Measurements from ENCODE around the gene PRICKLE2. TPM values are rescaled to one million over a fixed set of nuclear protein-coding genes. Genes with fewer than 3 reads are reported as not detected.

Gene PRICKLE2
- total RNA-seq, 1 experiment from 2014 or later, result 9.6 TPM

GRCh38 chr3:64084640-64085039, 140.6 kb downstream of the PRICKLE2 start:
- BruUV-seq (replicated peaks), result no TSS peak
- intact Hi-C loops (cut with micrococcal nuclease), result no loop called here
- no peaks in the 10 kb centered on the region for H3K4me1 Mint-ChIP-seq (ENCODE audit: insufficient read depth, unreplicated experiment)
- DNase-seq (ENCODE audit: unreplicated experiment), result peak; percentile 10
- ChIA-PET POLR2A (interaction anchor here (0.6 kb wide), 1 partner anchor 1833 kb away, joined by 3 read pairs; no protein-coding TSS in a partner anchor), CTCF (no interaction called here)
- H3K4me3 Mint-ChIP-seq (ENCODE audit: unreplicated experiment), result no peak overlapping the region
- H3K27ac Mint-ChIP-seq (ENCODE audit: low read depth, unreplicated experiment), result no peak overlapping the region
- H3K9me3 Mint-ChIP-seq (ENCODE audit: unreplicated experiment), result peaks cover 20% of the 10 kb centered on the region
- H3K36me3 Mint-ChIP-seq (ENCODE audit: insufficient read depth, unreplicated experiment), result no peaks in the 10 kb centered on the region
- TF ChIP-seq CTCF (IDR thresholded peaks at IDR 0.05; ENCODE audit: unreplicated experiment), result no peak
- no peaks in the 10 kb centered on the region for H3K27me3 Mint-ChIP-seq (ENCODE audit: insufficient read depth, unreplicated experiment)

GRCh38 chr3:64083575-64083974, 141.7 kb downstream of the PRICKLE2 start:
- Mint-ChIP-seq H3K27me3 (ENCODE audit: insufficient read depth, unreplicated experiment) (no peaks in the 10 kb centered on the region), H3K36me3 (ENCODE audit: insufficient read depth, unreplicated experiment) (no peaks in the 10 kb centered on the region), H3K4me1 (ENCODE audit: insufficient read depth, unreplicated experiment) (no peaks in the 10 kb centered on the region), H3K9me3 (ENCODE audit: unreplicated experiment) (peaks cover 20% of the 10 kb centered on the region), H3K4me3 (ENCODE audit: unreplicated experiment) (no peak overlapping the region), H3K27ac (ENCODE audit: low read depth, unreplicated experiment) (peak overlapping the region; percentile 59)
- DNase-seq (ENCODE audit: unreplicated experiment), result no peak
- BruUV-seq (replicated peaks), result no TSS peak
- POLR2A ChIA-PET, result no interaction called here
- intact Hi-C loops (cut with micrococcal nuclease), result no loop called here
- CTCF ChIA-PET, result interaction anchor here (0.6 kb wide), 1 partner anchor 357 kb away, joined by 3 read pairs; no protein-coding TSS in a partner anchor
- TF ChIP-seq CTCF (IDR thresholded peaks at IDR 0.05; ENCODE audit: unreplicated experiment), result no peak

GRCh38 chr3:64082961-64083541, 142.2 kb downstream of the PRICKLE2 start:
- ChIA-PET POLR2A (interaction anchor here (0.7 kb wide), 1 partner anchor 9 kb away, joined by 3 read pairs; no protein-coding TSS in a partner anchor), CTCF (interaction anchor here (0.6 kb wide), 1 partner anchor 358 kb away, joined by 3 read pairs; no protein-coding TSS in a partner anchor)
- H3K27me3 Mint-ChIP-seq (ENCODE audit: insufficient read depth, unreplicated experiment), result no peaks in the 10 kb centered on the region
- H3K9me3 Mint-ChIP-seq (ENCODE audit: unreplicated experiment), result peaks cover 20% of the 10 kb centered on the region
- TF ChIP-seq CTCF (IDR thresholded peaks at IDR 0.05; ENCODE audit: unreplicated experiment), result no peak
- DNase-seq (ENCODE audit: unreplicated experiment), result no peak
- no peak overlapping the region for H3K4me3 Mint-ChIP-seq (ENCODE audit: unreplicated experiment)
- no peaks in the 10 kb centered on the region for H3K36me3 Mint-ChIP-seq (ENCODE audit: insufficient read depth, unreplicated experiment)
- BruUV-seq (replicated peaks), result no TSS peak
- peak overlapping the region; percentile 59 for H3K27ac Mint-ChIP-seq (ENCODE audit: low read depth, unreplicated experiment)
- intact Hi-C loops (cut with micrococcal nuclease), result no loop called here
- H3K4me1 Mint-ChIP-seq (ENCODE audit: insufficient read depth, unreplicated experiment), result no peaks in the 10 kb centered on the region

GRCh38 chr3:64082411-64082810, 142.9 kb downstream of the PRICKLE2 start:
- H3K4me3 Mint-ChIP-seq (ENCODE audit: unreplicated experiment), result no peak overlapping the region
- no peak for DNase-seq (ENCODE audit: unreplicated experiment)
- H3K4me1 Mint-ChIP-seq (ENCODE audit: insufficient read depth, unreplicated experiment), result no peaks in the 10 kb centered on the region
- intact Hi-C loops (cut with micrococcal nuclease), result no loop called here
- ChIA-PET CTCF (no interaction called here), POLR2A (interaction anchor here (0.6 to 0.7 kb wide), 2 partner anchors 9 to 70 kb away, joined by 3 read pairs; no protein-coding TSS in a partner anchor)
- H3K27me3 Mint-ChIP-seq (ENCODE audit: insufficient read depth, unreplicated experiment), result no peaks in the 10 kb centered on the region
- no peak overlapping the region for H3K27ac Mint-ChIP-seq (ENCODE audit: low read depth, unreplicated experiment)
- H3K9me3 Mint-ChIP-seq (ENCODE audit: unreplicated experiment), result peaks cover 20% of the 10 kb centered on the region
- BruUV-seq (replicated peaks), result no TSS peak
- no peaks in the 10 kb centered on the region for H3K36me3 Mint-ChIP-seq (ENCODE audit: insufficient read depth, unreplicated experiment)
- no peak for TF ChIP-seq CTCF (IDR thresholded peaks at IDR 0.05; ENCODE audit: unreplicated experiment)

Data from MCF 10A (cell line).